Panc1 (cell line): ENCODE measurements around the gene ATR. TPM values are rescaled to one million over a fixed set of nuclear protein-coding genes. Genes with fewer than 3 reads are reported as not detected.
A peak's percentile ranks its signal among the peaks of the same experiment; 100 is the strongest.
"Not testable (repeated sequence)": the region's sequence is repeated elsewhere in the genome, so short reads cannot be mapped to it uniquely, and the experiment has no call there.

Source experiments
- ATAC-seq: fragments of 200-7000 bp; cut with Tn5 transposase; 2 replicates; pipeline ENCODE4 v1.9.1; 2020; ENCODE audit warnings: mild to moderate bottlenecking, moderate library complexity
- BruUV-seq: library from RNA; stranded (reverse); fragments of 400-500 nt; replicated peaks from 2 replicates; lab custom pipeline; 2021; lab: Mats Ljungman, UMichigan
- CTCF ChIA-PET: fragments of 300-600 bp; sonication (Branson Sonifier 250); formaldehyde crosslinking; loops from one replicate; lab custom pipeline; 2022; ENCODE audit warnings: antibody characterized with exemption; lab: Charles Lee
- POLR2A ChIA-PET: fragments of 300-600 bp; sonication (Branson Sonifier 250); formaldehyde crosslinking; loops from one replicate; lab custom pipeline; 2022; ENCODE audit warnings: antibody characterized with exemption; lab: Charles Lee
- DNase-seq: peaks from one replicate; pipeline ENCODE4 v3.0.0-alpha.2; 2010; ENCODE audit warnings: low read depth, low spot score
- H3K27ac ChIP-seq: 2 replicates; pipeline ENCODE4 v1.5.1; 2011; ENCODE audit warnings: mild to moderate bottlenecking, low read length, inconsistent platforms
- H3K27me3 ChIP-seq: fragments of 200-500 bp; sonication (Bioruptor generic); 2 replicates; pipeline ENCODE4 v1.6.0; 2014; ENCODE audit warnings: low read length, inconsistent platforms; ENCODE audit not compliant: control insufficient read depth, insufficient read depth
- H3K36me3 ChIP-seq: fragments of 200-500 bp; sonication (Bioruptor generic); 2 replicates; pipeline ENCODE4 v1.5.1; 2014; ENCODE audit warnings: inconsistent platforms, mild to moderate bottlenecking, low read length, moderate library complexity; ENCODE audit not compliant: control insufficient read depth, insufficient read depth
- H3K4me1 ChIP-seq: 2 replicates; pipeline ENCODE4 v1.5.1; 2011; ENCODE audit warnings: inconsistent platforms, mild to moderate bottlenecking, low read length, moderate library complexity; ENCODE audit not compliant: control insufficient read depth, insufficient read depth
- H3K4me3 ChIP-seq, 2 experiments: 2 replicates each; pipeline ENCODE4 v1.5.1; 2011 to 2012; ENCODE audit warnings: low read depth in 2 of 2, low read length in 2 of 2, mild to moderate bottlenecking in 2 of 2, inconsistent platforms in 1 of 2, moderate library complexity in 1 of 2
- H3K9me3 ChIP-seq: fragments of 200-500 bp; sonication (Bioruptor generic); 2 replicates; pipeline ENCODE4 v1.5.1; 2014; ENCODE audit warnings: low read depth, mild to moderate bottlenecking, inconsistent platforms, low read length, moderate library complexity; ENCODE audit not compliant: control insufficient read depth, insufficient read depth
- CTCF ChIP-seq: fragments of 450-650 bp; IDR thresholded peaks from 2 replicates; pipeline ENCODE4 v1.5.1; 2017; ENCODE audit warnings: mild to moderate bottlenecking
- POLR2AphosphoS5 ChIP-seq: IDR thresholded peaks from 2 replicates; pipeline ENCODE4 v1.6.1; 2012; ENCODE audit warnings: mild to moderate bottlenecking, low read depth, low read length, moderate library complexity
- REST ChIP-seq, 2 experiments: IDR thresholded peaks; 2 replicates each; pipeline ENCODE4 v1.6.1; 2011 to 2012; ENCODE audit warnings: low read depth in 2 of 2, control low read depth in 1 of 2, low read length in 1 of 2, mild to moderate bottlenecking in 1 of 2, moderate library complexity in 1 of 2; ENCODE audit not compliant: insufficient read depth in 1 of 2
- SIN3A ChIP-seq: IDR thresholded peaks from 2 replicates; pipeline ENCODE4 v1.6.1; 2012; ENCODE audit warnings: low read depth, mild to moderate bottlenecking, low read length, moderate library complexity, borderline replicate concordance; ENCODE audit not compliant: insufficient read depth
- TCF7L2 ChIP-seq: IDR thresholded peaks from 2 replicates; pipeline ENCODE4 v1.6.1; 2011; ENCODE audit warnings: mild to moderate bottlenecking, low read depth, low read length, inconsistent platforms
- in situ Hi-C: cut with HindIII; loops from 2 replicates; pipeline ENCODE4 v1.10.0; 2016; ENCODE audit warnings: low sequenced_read_pairs, low pct_unique_long_range_greater_than_20kb
- intact Hi-C: fragments of 100-400 bp; cut with micrococcal nuclease; formaldehyde crosslinking; loops from one replicate; pipeline ENCODE4 v1.10.0; 2022; ENCODE audit not compliant: unreplicated experiment
- total RNA-seq: library from RNA; stranded (reverse); gene quantifications from one replicate; pipeline ENCODE4 v1.2.1, GENCODE V29; 2021; ENCODE audit not compliant: unreplicated experiment

ATR gene
- total RNA-seq, 1 experiment from 2014 or later, result 38.6 TPM

GRCh38 chr3:142577696-142578328 is 721 bp downstream of the ATR start:
- Histone ChIP-seq H3K27ac (peak overlapping the region; percentile 95), H3K36me3 (no peaks in the 10 kb centered on the region; the same call in 1 of the 2 replicates), H3K27me3 (no peaks in the 10 kb centered on the region), H3K9me3 (no peaks in the 10 kb centered on the region), H3K4me1 (peaks cover 24% of the 10 kb centered on the region), H3K4me3 (peak overlapping the region; percentile 88 to 97)
- ATAC-seq (no peak), DNase-seq (no peak)
- intact Hi-C loops, result no loop called here
- TF ChIP-seq REST (IDR thresholded peaks at IDR 0.05; ENCODE audit: insufficient read depth in 1 of 2, low read depth in 2 of 2, low read length in 1 of 2) (no peak), TCF7L2 (no peak), SIN3A (no peak)
- ChIA-PET POLR2A (interaction anchor here (0.5 to 1.5 kb wide), 3 partner anchors 8 to 14 kb away, joined by 3 to 4 read pairs (median 4); no protein-coding TSS in a partner anchor), CTCF (no interaction called here)
- in situ Hi-C loops, result no loop called here
- TSS peak; percentile 65 for BruUV-seq

- POLR2A ChIA-PET, result interaction anchor here (1.5 kb wide), 1 partner anchor 9 kb away, joined by 4 read pairs; no protein-coding TSS in a partner anchor
- BruUV-seq, result no TSS peak
- Histone ChIP-seq H3K36me3 (no peaks in the 10 kb centered on the region; the same call in 1 of the 2 replicates), H3K4me1 (peaks cover 24% of the 10 kb centered on the region), H3K4me3 (peak overlapping the region in 1 of 2 experiments; percentile 88; a peak in 1 of 4 replicates), H3K27me3 (no peaks in the 10 kb centered on the region), H3K27ac (peak overlapping the region; percentile 95; the same call in 1 of the 2 replicates), H3K9me3 (no peaks in the 10 kb centered on the region)
- no peak for TF ChIP-seq POLR2AphosphoS5
- intact Hi-C loops, result no loop called here
- CTCF ChIA-PET, result no interaction called here
- ATAC-seq (no peak), DNase-seq (no peak)
- in situ Hi-C loops, result no loop called here
Observed at GRCh38 chr3:142576792-142577191, 1.7 kb downstream of the ATR start.

- in situ Hi-C loops (no loop called here), intact Hi-C loops (no loop called here)
- Histone ChIP-seq H3K27me3 (no peaks in the 10 kb centered on the region), H3K4me3 (no peak overlapping the region), H3K36me3 (no peaks in the 10 kb centered on the region; the same call in 1 of the 2 replicates), H3K4me1 (peaks cover 24% of the 10 kb centered on the region), H3K27ac (0 out of 2 replicates have a peak overlapping the region, but pooled peaks have one; percentile 1), H3K9me3 (no peaks in the 10 kb centered on the region)
- POLR2A ChIA-PET, result interaction anchor here (0.6 kb wide), 1 partner anchor 50 kb away, joined by 9 read pairs; no protein-coding TSS in a partner anchor
- no peak for ATAC-seq
- BruUV-seq, result no TSS peak
- TF ChIP-seq POLR2AphosphoS5 (no peak), REST (IDR thresholded peaks at IDR 0.05; ENCODE audit: insufficient read depth in 1 of 2, low read depth in 2 of 2, low read length in 1 of 2) (no peak), SIN3A (no peak), CTCF (no peak), TCF7L2 (no peak)
- DNase-seq, result no peak
- CTCF ChIA-PET, result no interaction called here
Observed at GRCh38 chr3:142574665-142575064, 3.9 kb downstream of the ATR start.

GRCh38 chr3:142574223-142574622 is 4.3 kb downstream of the ATR start:
- ATAC-seq, DNase-seq, intact Hi-C loops, H3K27ac ChIP-seq, H3K36me3 ChIP-seq, CTCF ChIA-PET, H3K27me3 ChIP-seq, in situ Hi-C loops, H3K4me3 ChIP-seq, BruUV-seq, H3K9me3 ChIP-seq: not testable (repeated sequence)
- POLR2A ChIA-PET, result interaction anchor here (0.6 kb wide), 1 partner anchor 50 kb away, joined by 9 read pairs; no protein-coding TSS in a partner anchor
- peaks cover 20% of the 10 kb centered on the region for H3K4me1 ChIP-seq
